Suprapubic skin (tissue), 4 donors: ENCODE data around the gene PLXNA4. TPM values are rescaled to one million over a fixed set of nuclear protein-coding genes. Genes with fewer than 3 reads are reported as not detected.

ENCODE experiments used
- DNase-seq, 2 donors: peaks; one replicate each; pipeline ENCODE4 v3.0.0-alpha.2; 2019; ENCODE audit warnings: low spot score in 2 of 2
- H3K27ac ChIP-seq: fragments of 200-600 bp; sonication (generic); one replicate; pipeline ENCODE4 v1.5.1; 2019
- H3K27me3 ChIP-seq: fragments of 200-600 bp; sonication (generic); one replicate; pipeline ENCODE4 v1.5.1; 2019
- H3K36me3 ChIP-seq: fragments of 200-600 bp; sonication (generic); one replicate; pipeline ENCODE4 v1.5.1; 2019
- H3K4me1 ChIP-seq: fragments of 200-600 bp; sonication (generic); one replicate; pipeline ENCODE4 v1.5.1; 2019
- H3K4me3 ChIP-seq: fragments of 200-600 bp; sonication (generic); one replicate; pipeline ENCODE4 v1.5.1; 2019; ENCODE audit warnings: mild to moderate bottlenecking
- H3K9me3 ChIP-seq: fragments of 200-600 bp; sonication (generic); one replicate; pipeline ENCODE4 v1.5.1; 2019
- EP300 ChIP-seq: sonication (generic); formaldehyde crosslinking; IDR thresholded peaks from one replicate; pipeline ENCODE4 v1.6.1; 2017; ENCODE audit warnings: antibody characterized with exemption
- POLR2A ChIP-seq, 2 donors: fragments of 450-650 bp; IDR thresholded peaks; one replicate each; pipeline ENCODE4 v1.6.1; 2017; ENCODE audit warnings: antibody characterized with exemption in 2 of 2, mild to moderate bottlenecking in 2 of 2, moderate library complexity in 2 of 2
- POLR2AphosphoS5 ChIP-seq, 3 donors: sonication (generic); formaldehyde crosslinking; IDR thresholded peaks; one replicate each; pipeline ENCODE4 v1.6.1; 2017; ENCODE audit warnings: antibody characterized with exemption in 3 of 3
- WGBS: methylation state at CpG from one replicate; pipeline ENCODE4 v1.1.5; 2018; 5-methylcytosine and 5-hydroxymethylcytosine counted together
- total RNA-seq, 4 donors: library from RNA; depleted of rRNA; stranded (reverse); fragments of >200 nt; gene quantifications; one replicate each; pipeline ENCODE4 v1.1.0, GENCODE V29; 2016
- TF ChIP-seq, protein P1 (sequence below), 2 donors: fragments of 200-600 bp in 1 of 2; fragments of 450-650 bp in 1 of 2; sonication (generic) in 1 of 2; IDR thresholded peaks; one replicate each; pipeline ENCODE4 v1.5.1; 2016 to 2019; ENCODE audit warnings: antibody characterized with exemption in 2 of 2, mild to moderate bottlenecking in 1 of 2, moderate library complexity in 1 of 2

PLXNA4 gene
- total RNA-seq, 4 donors from 2014 or later = 5.4 to 10.7 (median 7.1) TPM

DNA sequence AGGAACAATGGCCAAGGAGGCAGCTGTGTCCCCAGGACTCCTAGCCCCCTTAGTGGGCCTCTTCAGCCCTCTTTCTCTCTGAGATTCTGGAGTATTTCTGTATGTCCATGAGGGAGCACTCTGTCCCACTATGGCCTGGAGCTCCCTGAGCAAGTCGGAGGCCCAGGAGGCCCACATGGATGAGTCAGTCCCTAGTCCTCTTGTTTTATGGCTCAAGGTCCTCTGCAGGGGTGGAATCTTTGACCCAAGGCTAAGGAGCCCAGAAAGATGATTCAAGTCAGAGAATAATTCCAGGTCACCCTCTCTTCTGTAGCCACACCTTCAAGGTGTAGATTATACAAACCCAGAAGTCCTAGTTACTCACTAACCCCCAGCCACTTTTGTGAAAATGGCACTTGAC, 125.6 kb downstream of the PLXNA4 start:
- no peak overlapping the region for H3K27ac ChIP-seq
- H3K4me3 ChIP-seq = no peak overlapping the region
- DNase-seq = no peak
- H3K36me3 ChIP-seq = no peaks in the 10 kb centered on the region
- TF ChIP-seq, protein P1, sequence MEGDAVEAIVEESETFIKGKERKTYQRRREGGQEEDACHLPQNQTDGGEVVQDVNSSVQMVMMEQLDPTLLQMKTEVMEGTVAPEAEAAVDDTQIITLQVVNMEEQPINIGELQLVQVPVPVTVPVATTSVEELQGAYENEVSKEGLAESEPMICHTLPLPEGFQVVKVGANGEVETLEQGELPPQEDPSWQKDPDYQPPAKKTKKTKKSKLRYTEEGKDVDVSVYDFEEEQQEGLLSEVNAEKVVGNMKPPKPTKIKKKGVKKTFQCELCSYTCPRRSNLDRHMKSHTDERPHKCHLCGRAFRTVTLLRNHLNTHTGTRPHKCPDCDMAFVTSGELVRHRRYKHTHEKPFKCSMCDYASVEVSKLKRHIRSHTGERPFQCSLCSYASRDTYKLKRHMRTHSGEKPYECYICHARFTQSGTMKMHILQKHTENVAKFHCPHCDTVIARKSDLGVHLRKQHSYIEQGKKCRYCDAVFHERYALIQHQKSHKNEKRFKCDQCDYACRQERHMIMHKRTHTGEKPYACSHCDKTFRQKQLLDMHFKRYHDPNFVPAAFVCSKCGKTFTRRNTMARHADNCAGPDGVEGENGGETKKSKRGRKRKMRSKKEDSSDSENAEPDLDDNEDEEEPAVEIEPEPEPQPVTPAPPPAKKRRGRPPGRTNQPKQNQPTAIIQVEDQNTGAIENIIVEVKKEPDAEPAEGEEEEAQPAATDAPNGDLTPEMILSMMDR (IDR thresholded peaks at IDR 0.05) = no peak
- TF ChIP-seq EP300 (no peak), POLR2AphosphoS5 (IDR thresholded peaks at IDR 0.05) (no peak), POLR2A (IDR thresholded peaks at IDR 0.05) (no peak)
- 89% methylated on average over 1 of the region's 1 CpG for whole genome bisulfite sequencing
- no peaks in the 10 kb centered on the region for H3K9me3 ChIP-seq
- H3K4me1 ChIP-seq = no peaks in the 10 kb centered on the region
- no peaks in the 10 kb centered on the region for H3K27me3 ChIP-seq

DNA sequence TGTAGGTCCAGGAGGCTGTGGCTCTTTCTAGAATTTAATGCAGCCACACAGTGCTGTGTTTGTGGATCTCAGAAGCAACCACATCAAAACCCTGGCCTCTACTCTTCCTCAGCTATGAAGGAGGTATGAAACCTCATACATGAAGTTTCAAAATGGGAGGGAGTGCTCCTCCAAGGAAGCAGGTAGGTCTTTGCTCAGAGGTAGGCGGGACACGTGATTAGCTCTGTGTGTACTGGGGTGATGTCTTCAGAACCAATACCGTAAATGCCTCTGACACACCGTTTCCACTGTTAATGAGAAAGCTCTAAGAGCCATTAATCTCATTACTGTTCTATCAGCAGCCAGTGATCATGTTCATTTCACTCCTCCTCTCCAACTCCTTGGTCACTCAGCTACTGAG, 126.1 kb downstream of the PLXNA4 start:
- Histone ChIP-seq H3K27me3 (no peaks in the 10 kb centered on the region), H3K36me3 (no peaks in the 10 kb centered on the region), H3K9me3 (no peaks in the 10 kb centered on the region), H3K27ac (no peak overlapping the region), H3K4me3 (no peak overlapping the region), H3K4me1 (no peaks in the 10 kb centered on the region)
- TF ChIP-seq POLR2AphosphoS5 (IDR thresholded peaks at IDR 0.05) (no peak), POLR2A (IDR thresholded peaks at IDR 0.05) (no peak), EP300 (no peak)
- TF ChIP-seq, protein P1 (IDR thresholded peaks at IDR 0.05) = no peak
- 88% methylated on average over 4 of the region's 4 CpGs for WGBS
- DNase-seq = no peak

DNA sequence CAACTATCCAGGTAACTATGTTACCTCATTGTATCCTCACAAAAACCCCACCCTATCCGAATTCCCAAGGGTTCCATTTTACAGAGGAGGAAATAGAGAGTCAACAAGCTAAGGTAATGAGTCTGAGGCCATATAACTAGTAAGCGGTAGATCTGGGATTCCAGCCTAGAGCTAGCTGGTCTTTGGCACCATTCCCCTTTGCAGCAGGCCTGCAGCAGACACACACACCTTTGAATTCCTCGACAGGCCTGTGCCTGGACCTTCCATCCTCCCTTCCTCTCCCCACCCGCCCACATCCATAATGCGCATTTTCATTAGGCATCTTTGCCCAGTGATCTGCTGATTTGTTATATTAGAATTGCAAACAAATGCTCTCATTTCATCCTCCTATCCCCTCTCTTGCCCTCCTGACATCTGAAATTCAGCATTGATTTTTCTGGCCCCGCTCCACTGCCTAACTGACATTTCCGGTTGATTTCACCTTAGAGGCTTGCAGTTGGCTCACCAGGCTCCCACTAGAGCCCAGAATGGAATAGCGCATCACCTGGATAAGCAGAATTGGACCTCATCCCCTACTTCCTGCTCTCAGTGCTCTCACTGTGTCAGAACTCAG, 129.5 kb downstream of the PLXNA4 start:
- Histone ChIP-seq H3K27me3 (no peaks in the 10 kb centered on the region), H3K27ac (no peak overlapping the region), H3K36me3 (no peaks in the 10 kb centered on the region), H3K9me3 (no peaks in the 10 kb centered on the region), H3K4me3 (no peak overlapping the region), H3K4me1 (no peaks in the 10 kb centered on the region)
- 57% methylated on average over 8 of the region's 8 CpGs for WGBS
- TF ChIP-seq, protein P1 (IDR thresholded peaks at IDR 0.05) = no peak
- no peak for TF ChIP-seq POLR2A (IDR thresholded peaks at IDR 0.05)
- no peak for TF ChIP-seq EP300
- TF ChIP-seq POLR2AphosphoS5 (IDR thresholded peaks at IDR 0.05) = no peak
- no peak for DNase-seq

DNA sequence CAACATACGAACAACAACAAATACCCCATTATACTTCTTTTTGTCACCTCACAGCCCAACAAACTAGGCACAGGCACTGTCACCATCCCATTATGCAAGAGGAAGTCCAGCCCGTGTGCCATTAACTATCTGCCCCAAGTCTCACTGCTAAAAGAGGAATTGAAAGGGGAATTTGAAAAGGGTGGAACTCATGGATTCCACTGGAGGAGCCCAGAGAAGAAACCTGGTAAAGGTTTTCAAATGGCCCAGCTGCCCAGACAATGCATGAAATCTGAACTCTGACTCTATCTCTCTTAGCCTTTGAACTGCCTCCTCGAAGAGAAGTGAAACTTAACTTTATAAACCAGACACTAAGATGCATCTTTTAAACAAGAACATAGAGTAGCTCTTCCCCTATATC, 130.0 kb downstream of the PLXNA4 start:
- no peaks in the 10 kb centered on the region for H3K27me3 ChIP-seq
- DNase-seq = no peak
- H3K27ac ChIP-seq = no peak overlapping the region
- WGBS = 78% methylated on average over 3 of the region's 3 CpGs
- H3K4me3 ChIP-seq = no peak overlapping the region
- H3K4me1 ChIP-seq = no peaks in the 10 kb centered on the region
- no peak for TF ChIP-seq EP300
- TF ChIP-seq, protein P1 (IDR thresholded peaks at IDR 0.05) = no peak
- no peak for TF ChIP-seq POLR2A (IDR thresholded peaks at IDR 0.05)
- no peak for TF ChIP-seq POLR2AphosphoS5 (IDR thresholded peaks at IDR 0.05)
- H3K36me3 ChIP-seq = no peaks in the 10 kb centered on the region
- no peaks in the 10 kb centered on the region for H3K9me3 ChIP-seq

DNA sequence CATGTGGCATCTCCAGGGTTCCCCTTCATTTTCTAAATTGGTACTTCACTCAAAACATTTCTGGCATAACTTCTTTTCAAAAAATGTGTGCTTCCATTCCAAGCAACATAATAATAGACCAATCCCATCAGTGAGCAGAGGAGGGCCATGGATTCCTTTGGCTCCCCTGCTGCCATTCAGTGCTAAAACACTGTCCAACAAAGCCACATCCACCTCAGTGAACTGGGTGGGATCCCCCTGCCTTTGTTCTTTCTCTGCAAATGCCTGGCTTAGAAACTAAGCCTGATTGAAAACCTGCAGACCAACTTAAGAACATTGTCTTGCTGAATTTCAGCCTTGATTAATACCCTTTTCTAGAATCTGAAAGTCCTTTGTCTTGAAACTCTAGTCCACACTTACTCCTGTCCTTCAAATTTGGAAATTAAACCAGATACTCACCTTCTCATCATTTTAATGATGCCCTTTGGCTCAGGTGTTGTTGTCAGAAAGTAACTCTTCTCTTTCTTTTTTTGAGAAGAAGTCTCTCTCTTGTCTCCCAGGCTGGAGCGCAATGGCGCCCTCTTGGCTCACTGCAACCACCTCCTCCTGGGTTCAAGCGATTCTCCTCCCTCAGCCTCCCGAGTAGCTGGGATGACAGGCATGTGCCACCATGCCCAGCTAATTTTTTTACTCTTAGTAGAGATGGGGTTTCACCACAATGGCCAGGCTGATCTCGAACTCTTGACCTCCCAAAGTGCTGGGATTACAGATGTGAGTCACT, 132.3 kb downstream of the PLXNA4 start:
- no peak for DNase-seq
- Histone ChIP-seq H3K4me1 (no peaks in the 10 kb centered on the region), H3K27ac (no peak overlapping the region), H3K36me3 (no peaks in the 10 kb centered on the region), H3K27me3 (no peaks in the 10 kb centered on the region), H3K4me3 (no peak overlapping the region), H3K9me3 (no peaks in the 10 kb centered on the region)
- WGBS = 89% methylated on average over 5 of the region's 5 CpGs
- no peak for TF ChIP-seq POLR2A (IDR thresholded peaks at IDR 0.05)
- TF ChIP-seq, protein P1 (IDR thresholded peaks at IDR 0.05) = no peak
